Measurements from ENCODE around the gene ARHGEF1. TPM values are rescaled to one million over a fixed set of nuclear protein-coding genes. Genes with fewer than 3 reads are reported as not detected.

The ARHGEF1 gene
- total RNA-seq, 1 experiment from 2014 or later, result 50.8 TPM

GRCh38 chr19:41848666-41849065 lies 34.3 kb upstream of the ARHGEF1 start:
- ChIA-PET CTCF (interaction anchor here (0.6 kb wide), 1 partner anchor 22 kb away, joined by 4 read pairs; no protein-coding TSS in a partner anchor), POLR2A (ENCODE audit: unreplicated experiment) (no interaction called here)
- no peaks in the 10 kb centered on the region for H4K20me1 ChIP-seq (ENCODE audit: low read length)
- no peak for DNase-seq
- no peaks in the 10 kb centered on the region for H3F3A ChIP-seq (ENCODE audit: low read length, unreplicated experiment)
- H3K4me2 ChIP-seq (ENCODE audit: low read length), result no peak overlapping the region
- TF ChIP-seq CTCF (conservative IDR thresholded peaks at IDR 0.05; ENCODE audit: low read depth, low read length) (no peak), EZH2phosphoT487 (IDR thresholded peaks at IDR 0.05; ENCODE audit: borderline replicate concordance, low read length) (no peak), EZH2 (IDR thresholded peaks at IDR 0.05; ENCODE audit: low read length, unreplicated experiment) (no peak)
- H3K27me3 ChIP-seq (ENCODE audit: low read length), result peaks cover 27% of the 10 kb centered on the region
- ATAC-seq, result no peak
- no peak overlapping the region for H3K9ac ChIP-seq (ENCODE audit: low read length)
- no peaks in the 10 kb centered on the region for H3K9me2 ChIP-seq (replicated peaks; ENCODE audit: low read length)
- no peaks in the 10 kb centered on the region for H3K4me1 ChIP-seq (ENCODE audit: insufficient read depth, low read length)
- H2AFZ ChIP-seq (ENCODE audit: low read length), result no peak overlapping the region
- BruUV-seq (replicated peaks), result no TSS peak
- intact Hi-C loops (cut with micrococcal nuclease), result no loop called here
- H3K79me2 ChIP-seq (ENCODE audit: low read length), result no peaks in the 10 kb centered on the region
- no peak overlapping the region for H3K27ac ChIP-seq (ENCODE audit: low read length)
- no peak overlapping the region for H3K4me3 ChIP-seq (ENCODE audit: low read length)
- H3K9me3 ChIP-seq (ENCODE audit: low read length), result no peaks in the 10 kb centered on the region
- no peaks in the 10 kb centered on the region for H3K36me3 ChIP-seq (ENCODE audit: low read depth, low read length)

GRCh38 chr19:41849067-41849466 lies 33.9 kb upstream of the ARHGEF1 start:
- Histone ChIP-seq H3K9ac (ENCODE audit: low read length) (no peak overlapping the region), H3K9me3 (ENCODE audit: low read length) (no peaks in the 10 kb centered on the region), H3K36me3 (ENCODE audit: low read depth, low read length) (no peaks in the 10 kb centered on the region), H3K4me3 (ENCODE audit: low read length) (no peak overlapping the region), H3K79me2 (ENCODE audit: low read length) (no peaks in the 10 kb centered on the region), H3K9me2 (replicated peaks; ENCODE audit: low read length) (no peaks in the 10 kb centered on the region), H3K27me3 (ENCODE audit: low read length) (peaks cover 28% of the 10 kb centered on the region), H3K27ac (ENCODE audit: low read length) (no peak overlapping the region), H3K4me1 (ENCODE audit: insufficient read depth, low read length) (no peaks in the 10 kb centered on the region), H4K20me1 (ENCODE audit: low read length) (no peaks in the 10 kb centered on the region), H3F3A (ENCODE audit: low read length, unreplicated experiment) (no peaks in the 10 kb centered on the region), H3K4me2 (ENCODE audit: low read length) (no peak overlapping the region), H2AFZ (ENCODE audit: low read length) (no peak overlapping the region)
- intact Hi-C loops (cut with micrococcal nuclease), result no loop called here
- no peak for TF ChIP-seq EZH2phosphoT487 (IDR thresholded peaks at IDR 0.05; ENCODE audit: borderline replicate concordance, low read length)
- DNase-seq (no peak), ATAC-seq (no peak)
- BruUV-seq (replicated peaks), result no TSS peak
- POLR2A ChIA-PET (ENCODE audit: unreplicated experiment), result no interaction called here
- CTCF ChIA-PET, result no interaction called here

- no TSS peak for BruUV-seq (replicated peaks)
- Histone ChIP-seq H3K27me3 (ENCODE audit: low read length) (peaks cover 33% of the 10 kb centered on the region), H2AFZ (ENCODE audit: low read length) (no peak overlapping the region), H3F3A (ENCODE audit: low read length, unreplicated experiment) (no peaks in the 10 kb centered on the region), H3K9ac (ENCODE audit: low read length) (no peak overlapping the region), H3K79me2 (ENCODE audit: low read length) (no peaks in the 10 kb centered on the region), H3K9me3 (ENCODE audit: low read length) (no peaks in the 10 kb centered on the region), H3K4me2 (ENCODE audit: low read length) (no peak overlapping the region), H3K4me3 (ENCODE audit: low read length) (no peak overlapping the region), H3K36me3 (ENCODE audit: low read depth, low read length) (no peaks in the 10 kb centered on the region), H4K20me1 (ENCODE audit: low read length) (no peaks in the 10 kb centered on the region), H3K27ac (ENCODE audit: low read length) (no peak overlapping the region), H3K4me1 (ENCODE audit: insufficient read depth, low read length) (no peaks in the 10 kb centered on the region), H3K9me2 (replicated peaks; ENCODE audit: low read length) (no peaks in the 10 kb centered on the region)
- ChIA-PET CTCF (no interaction called here), POLR2A (ENCODE audit: unreplicated experiment) (no interaction called here)
- ATAC-seq, result no peak
- intact Hi-C loops (cut with micrococcal nuclease), result no loop called here
- no peak for TF ChIP-seq EZH2 (IDR thresholded peaks at IDR 0.05; ENCODE audit: low read length, unreplicated experiment)
- TF ChIP-seq CTCF (conservative IDR thresholded peaks at IDR 0.05; ENCODE audit: low read depth, low read length), result no peak
- TF ChIP-seq EZH2phosphoT487 (IDR thresholded peaks at IDR 0.05; ENCODE audit: borderline replicate concordance, low read length), result no peak
- DNase-seq, result no peak
These were observed 32.6 kb upstream of the ARHGEF1 start for GRCh38 chr19:41850381-41850780.
